Measurements from ENCODE around the gene ROR2.
"Not testable (repeated sequence)": the region's sequence is repeated elsewhere in the genome, so short reads cannot be mapped to it uniquely, and the experiment has no call there.

The ROR2 gene

GRCh38 chr9:91923145-91923544, 26.9 kb downstream of the ROR2 start:
- H3K9me3 Mint-ChIP-seq = peaks cover 3% of the 10 kb centered on the region
- peaks cover 11% of the 10 kb centered on the region for H3K27me3 Mint-ChIP-seq
- no peak overlapping the region for H3K4me3 Mint-ChIP-seq
- no peak for DNase-seq
- CTCF ChIA-PET = no interaction called here
- no peak overlapping the region for H3K27ac Mint-ChIP-seq
- no peaks in the 10 kb centered on the region for H3K4me1 Mint-ChIP-seq
- H3K36me3 Mint-ChIP-seq = no peaks in the 10 kb centered on the region

- Mint-ChIP-seq H3K4me3 (no peak overlapping the region), H3K36me3 (no peaks in the 10 kb centered on the region), H3K27ac (no peak overlapping the region), H3K9me3 (no peaks in the 10 kb centered on the region), H3K27me3 (peaks cover 14% of the 10 kb centered on the region), H3K4me1 (no peaks in the 10 kb centered on the region)
- CTCF ChIA-PET = no interaction called here
- DNase-seq = no peak
Observed at GRCh38 chr9:91921371-91921770, 28.7 kb downstream of the ROR2 start.

GRCh38 chr9:91920630-91921350, 29.2 kb downstream of the ROR2 start:
- H3K36me3 Mint-ChIP-seq = no peaks in the 10 kb centered on the region
- H3K27ac Mint-ChIP-seq = no peak overlapping the region
- CTCF ChIA-PET = no interaction called here
- H3K4me3 Mint-ChIP-seq = no peak overlapping the region
- H3K4me1 Mint-ChIP-seq = no peaks in the 10 kb centered on the region
- no peak for DNase-seq
- no peaks in the 10 kb centered on the region for H3K9me3 Mint-ChIP-seq
- H3K27me3 Mint-ChIP-seq = peaks cover 16% of the 10 kb centered on the region

GRCh38 chr9:91919621-91920020, 30.4 kb downstream of the ROR2 start:
- Mint-ChIP-seq H3K27me3 (peaks cover 24% of the 10 kb centered on the region), H3K4me3 (no peak overlapping the region), H3K4me1 (no peaks in the 10 kb centered on the region), H3K36me3 (no peaks in the 10 kb centered on the region), H3K27ac (no peak overlapping the region), H3K9me3 (no peaks in the 10 kb centered on the region)
- CTCF ChIA-PET = no interaction called here
- no peak for DNase-seq

GRCh38 chr9:91917436-91917835, 32.6 kb downstream of the ROR2 start:
- DNase-seq = no peak
- no peaks in the 10 kb centered on the region for H3K9me3 Mint-ChIP-seq
- H3K4me3 Mint-ChIP-seq = no peak overlapping the region
- no peaks in the 10 kb centered on the region for H3K36me3 Mint-ChIP-seq
- CTCF ChIA-PET = no interaction called here
- H3K27me3 Mint-ChIP-seq = peaks cover 22% of the 10 kb centered on the region
- no peak overlapping the region for H3K27ac Mint-ChIP-seq
- no peaks in the 10 kb centered on the region for H3K4me1 Mint-ChIP-seq

- H3K27me3 Mint-ChIP-seq = peaks cover 22% of the 10 kb centered on the region
- no peak overlapping the region for H3K4me3 Mint-ChIP-seq
- H3K27ac Mint-ChIP-seq = no peak overlapping the region
- no peak for DNase-seq
- no peaks in the 10 kb centered on the region for H3K36me3 Mint-ChIP-seq
- no peaks in the 10 kb centered on the region for H3K9me3 Mint-ChIP-seq
- H3K4me1 Mint-ChIP-seq = no peaks in the 10 kb centered on the region
- CTCF ChIA-PET = no interaction called here
Observed at GRCh38 chr9:91915524-91916263, 34.3 kb downstream of the ROR2 start.

GRCh38 chr9:91914937-91915336, 35.1 kb downstream of the ROR2 start:
- Mint-ChIP-seq H3K27me3 (peaks cover 22% of the 10 kb centered on the region), H3K36me3 (no peaks in the 10 kb centered on the region)

GRCh38 chr9:91914404-91914803, 35.6 kb downstream of the ROR2 start:
- DNase-seq = no peak
- Mint-ChIP-seq H3K4me3 (no peak overlapping the region), H3K9me3 (no peaks in the 10 kb centered on the region), H3K27ac (no peak overlapping the region), H3K4me1 (no peaks in the 10 kb centered on the region), H3K36me3 (no peaks in the 10 kb centered on the region), H3K27me3 (peaks cover 22% of the 10 kb centered on the region)
- CTCF ChIA-PET = no interaction called here

More at GRCh38 chr9:91914937-91915336, 35.1 kb downstream of the ROR2 start:
- CTCF ChIA-PET = no interaction called here
- Mint-ChIP-seq H3K4me3 (no peak overlapping the region), H3K4me1 (no peaks in the 10 kb centered on the region), H3K27ac (no peak overlapping the region), H3K9me3 (no peaks in the 10 kb centered on the region)
- DNase-seq = no peak

GRCh38 chr9:91913986-91914385, 36.0 kb downstream of the ROR2 start:
- Mint-ChIP-seq H3K4me1 (no peaks in the 10 kb centered on the region), H3K4me3 (no peak overlapping the region), H3K9me3 (no peaks in the 10 kb centered on the region), H3K27me3 (peaks cover 22% of the 10 kb centered on the region), H3K27ac (no peak overlapping the region), H3K36me3 (no peaks in the 10 kb centered on the region)
- CTCF ChIA-PET = no interaction called here
- no peak for DNase-seq

- CTCF ChIA-PET = no interaction called here
- H3K36me3 Mint-ChIP-seq = no peaks in the 10 kb centered on the region
- H3K27me3 Mint-ChIP-seq = peaks cover 22% of the 10 kb centered on the region
- no peak for DNase-seq
- peaks cover 3% of the 10 kb centered on the region for H3K4me1 Mint-ChIP-seq
- no peaks in the 10 kb centered on the region for H3K9me3 Mint-ChIP-seq
- H3K4me3 Mint-ChIP-seq = no peak overlapping the region
- no peak overlapping the region for H3K27ac Mint-ChIP-seq
Observed at GRCh38 chr9:91913096-91913495, 36.9 kb downstream of the ROR2 start.

GRCh38 chr9:91911657-91912056, 38.4 kb downstream of the ROR2 start:
- Mint-ChIP-seq H3K27me3 (peaks cover 29% of the 10 kb centered on the region), H3K27ac (no peak overlapping the region), H3K4me3 (no peak overlapping the region), H3K9me3 (no peaks in the 10 kb centered on the region), H3K36me3 (no peaks in the 10 kb centered on the region), H3K4me1 (peaks cover 17% of the 10 kb centered on the region)
- DNase-seq = no peak
- CTCF ChIA-PET = interaction anchor here (0.6 to 0.8 kb wide), 3 partner anchors 30 to 118 kb away, joined by 3 to 4 read pairs (median 3); partner anchors contain the start of gene ROR2

GRCh38 chr9:91909256-91909655, 40.8 kb downstream of the ROR2 start:
- peaks cover 21% of the 10 kb centered on the region for H3K27me3 Mint-ChIP-seq
- CTCF ChIA-PET, DNase-seq, H3K4me3 Mint-ChIP-seq, H3K27ac Mint-ChIP-seq, H3K9me3 Mint-ChIP-seq, H3K36me3 Mint-ChIP-seq: not testable (repeated sequence)
- peaks cover 25% of the 10 kb centered on the region for H3K4me1 Mint-ChIP-seq

- H3K36me3 Mint-ChIP-seq = no peaks in the 10 kb centered on the region
- H3K4me1 Mint-ChIP-seq = peaks cover 25% of the 10 kb centered on the region
- no peak overlapping the region for H3K4me3 Mint-ChIP-seq
- peaks cover 16% of the 10 kb centered on the region for H3K27me3 Mint-ChIP-seq
- DNase-seq = no peak
- no peaks in the 10 kb centered on the region for H3K9me3 Mint-ChIP-seq
- no peak overlapping the region for H3K27ac Mint-ChIP-seq
- CTCF ChIA-PET = no interaction called here
Observed at GRCh38 chr9:91908746-91909145, 41.3 kb downstream of the ROR2 start.

GRCh38 chr9:91908293-91908623, 41.8 kb downstream of the ROR2 start:
- CTCF ChIA-PET = interaction anchor here (1.3 kb wide), 1 partner anchor 38 kb away, joined by 5 read pairs; no protein-coding TSS in a partner anchor
- H3K4me3 Mint-ChIP-seq = no peak overlapping the region
- H3K9me3 Mint-ChIP-seq = no peaks in the 10 kb centered on the region
- no peak overlapping the region for H3K27ac Mint-ChIP-seq
- H3K4me1 Mint-ChIP-seq = peaks cover 25% of the 10 kb centered on the region
- no peak for DNase-seq
- peaks cover 15% of the 10 kb centered on the region for H3K27me3 Mint-ChIP-seq
- no peaks in the 10 kb centered on the region for H3K36me3 Mint-ChIP-seq
